ENCODE measurements around the gene SCN11A.

DNA sequence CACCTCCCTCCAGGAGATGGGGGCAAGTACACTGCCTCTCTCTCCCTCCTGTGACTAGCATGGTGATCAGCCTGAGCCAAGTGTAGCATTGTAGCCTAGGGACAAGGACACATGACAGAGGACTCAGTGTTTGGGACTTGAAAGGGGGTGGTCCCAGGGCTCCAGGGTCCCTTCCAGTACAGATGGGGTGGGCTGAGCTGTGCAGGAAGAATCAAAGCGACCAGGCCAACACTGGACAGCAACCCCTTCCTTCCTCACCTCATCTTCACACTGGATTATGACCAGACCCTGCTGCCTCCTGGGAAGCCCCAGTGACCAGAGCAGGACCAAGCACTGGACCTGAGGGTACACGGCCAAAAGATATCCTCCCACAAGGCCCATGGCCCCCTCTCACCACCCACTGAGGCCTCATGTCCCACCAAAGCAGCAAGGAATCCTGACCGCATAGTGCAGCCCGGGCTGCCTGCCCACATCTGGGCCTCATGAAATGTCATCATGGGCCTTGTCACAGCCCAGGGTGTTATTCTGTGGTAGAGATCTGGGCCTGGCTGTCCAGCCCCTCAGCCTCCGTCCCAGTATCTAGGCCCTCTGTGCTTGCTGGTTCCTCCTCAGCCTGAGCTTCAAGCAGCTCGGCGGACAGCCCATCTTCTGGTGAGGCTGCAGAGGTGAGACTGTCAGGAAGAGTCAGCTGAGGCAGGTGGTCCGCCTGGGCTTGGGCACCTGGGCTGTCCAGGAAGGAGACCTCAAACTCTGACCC, 46.1 kb upstream of the SCN11A start:
- TF ChIP-seq, protein P1, sequence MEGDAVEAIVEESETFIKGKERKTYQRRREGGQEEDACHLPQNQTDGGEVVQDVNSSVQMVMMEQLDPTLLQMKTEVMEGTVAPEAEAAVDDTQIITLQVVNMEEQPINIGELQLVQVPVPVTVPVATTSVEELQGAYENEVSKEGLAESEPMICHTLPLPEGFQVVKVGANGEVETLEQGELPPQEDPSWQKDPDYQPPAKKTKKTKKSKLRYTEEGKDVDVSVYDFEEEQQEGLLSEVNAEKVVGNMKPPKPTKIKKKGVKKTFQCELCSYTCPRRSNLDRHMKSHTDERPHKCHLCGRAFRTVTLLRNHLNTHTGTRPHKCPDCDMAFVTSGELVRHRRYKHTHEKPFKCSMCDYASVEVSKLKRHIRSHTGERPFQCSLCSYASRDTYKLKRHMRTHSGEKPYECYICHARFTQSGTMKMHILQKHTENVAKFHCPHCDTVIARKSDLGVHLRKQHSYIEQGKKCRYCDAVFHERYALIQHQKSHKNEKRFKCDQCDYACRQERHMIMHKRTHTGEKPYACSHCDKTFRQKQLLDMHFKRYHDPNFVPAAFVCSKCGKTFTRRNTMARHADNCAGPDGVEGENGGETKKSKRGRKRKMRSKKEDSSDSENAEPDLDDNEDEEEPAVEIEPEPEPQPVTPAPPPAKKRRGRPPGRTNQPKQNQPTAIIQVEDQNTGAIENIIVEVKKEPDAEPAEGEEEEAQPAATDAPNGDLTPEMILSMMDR (IDR thresholded peaks at IDR 0.05; ENCODE audit: insufficient read depth, low read depth, low read length) = no peak
- no peak for TF ChIP-seq EZH2 (IDR thresholded peaks at IDR 0.05; ENCODE audit: insufficient read depth, low read length)

Measured in astrocyte (in vitro differentiated cells and primary cell).